Endothelial cell of hepatic sinusoid (primary cell): Measurements from ENCODE around the gene VWA1.
"Not testable (repeated sequence)": the region's sequence is repeated elsewhere in the genome, so short reads cannot be mapped to it uniquely, and the experiment has no call there.

Source experiments
- in situ Hi-C: cut with HindIII; loops from 2 replicates; pipeline ENCODE4 v1.10.0; 2017; ENCODE audit warnings: low sequenced_read_pairs

The VWA1 gene

GRCh38 chr1:1434824-1435105, 725 bp upstream of the VWA1 start:
- in situ Hi-C loops = no loop called here

DNA sequence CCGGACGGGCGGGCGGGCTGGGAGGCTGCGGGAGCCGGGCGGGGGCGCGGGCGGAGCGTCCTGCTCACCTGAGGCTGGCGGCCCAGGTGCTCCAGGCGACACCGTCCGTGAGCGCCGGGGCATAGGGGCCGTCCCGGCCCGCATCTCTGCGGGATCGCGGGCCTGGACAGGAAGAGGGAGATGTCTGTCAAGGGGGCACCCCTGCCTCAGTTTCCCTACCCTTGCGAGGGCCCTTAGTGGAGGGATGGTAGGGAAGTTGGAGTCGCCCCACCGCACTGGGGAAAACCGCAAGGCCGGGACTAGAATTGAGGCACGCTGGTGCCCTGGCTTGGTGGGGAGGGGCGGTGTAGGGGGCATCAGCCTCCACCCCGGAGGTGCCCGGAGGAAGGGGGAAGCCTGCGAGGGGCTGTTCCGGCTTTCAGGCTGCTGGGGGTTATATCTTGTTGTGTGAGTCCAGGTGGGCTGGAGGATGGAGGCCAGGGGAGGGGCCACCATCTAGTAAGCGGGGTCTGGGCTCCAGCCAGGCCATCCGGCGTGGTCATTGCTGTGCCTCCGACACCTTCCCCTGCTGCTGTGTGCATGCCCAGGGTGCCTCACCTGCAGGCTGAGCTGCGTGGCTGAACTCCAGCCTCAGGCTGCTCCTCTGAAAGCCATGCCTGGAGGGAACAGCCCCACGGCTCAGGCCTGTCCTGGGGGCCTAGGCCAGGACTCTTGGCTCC, 580 bp downstream of the VWA1 start:
- in situ Hi-C loops = no loop called here

DNA sequence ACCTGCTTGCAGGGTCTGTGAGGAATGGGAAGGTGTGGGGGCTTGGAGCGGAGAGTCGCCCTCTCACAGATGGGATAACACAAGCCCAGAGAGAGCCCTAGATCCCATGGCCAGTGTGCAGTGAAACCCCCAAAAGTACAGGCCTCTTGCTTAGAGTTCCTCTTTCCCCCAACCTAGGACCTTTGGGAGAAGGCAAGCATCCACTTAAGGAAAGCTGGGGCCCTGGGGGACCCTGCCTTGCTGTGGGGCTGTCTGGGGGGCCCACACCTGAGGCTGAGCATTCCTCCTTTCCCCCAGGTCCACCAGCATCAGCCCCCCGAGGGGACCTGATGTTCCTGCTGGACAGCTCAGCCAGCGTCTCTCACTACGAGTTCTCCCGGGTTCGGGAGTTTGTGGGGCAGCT, 1.1 kb downstream of the VWA1 start:
- in situ Hi-C loops = no loop called here

GRCh38 chr1:1437033-1437903, 1.8 kb downstream of the VWA1 start:
- in situ Hi-C loops = no loop called here

GRCh38 chr1:1437904-1438376, 2.5 kb downstream of the VWA1 start:
- in situ Hi-C loops = no loop called here

DNA sequence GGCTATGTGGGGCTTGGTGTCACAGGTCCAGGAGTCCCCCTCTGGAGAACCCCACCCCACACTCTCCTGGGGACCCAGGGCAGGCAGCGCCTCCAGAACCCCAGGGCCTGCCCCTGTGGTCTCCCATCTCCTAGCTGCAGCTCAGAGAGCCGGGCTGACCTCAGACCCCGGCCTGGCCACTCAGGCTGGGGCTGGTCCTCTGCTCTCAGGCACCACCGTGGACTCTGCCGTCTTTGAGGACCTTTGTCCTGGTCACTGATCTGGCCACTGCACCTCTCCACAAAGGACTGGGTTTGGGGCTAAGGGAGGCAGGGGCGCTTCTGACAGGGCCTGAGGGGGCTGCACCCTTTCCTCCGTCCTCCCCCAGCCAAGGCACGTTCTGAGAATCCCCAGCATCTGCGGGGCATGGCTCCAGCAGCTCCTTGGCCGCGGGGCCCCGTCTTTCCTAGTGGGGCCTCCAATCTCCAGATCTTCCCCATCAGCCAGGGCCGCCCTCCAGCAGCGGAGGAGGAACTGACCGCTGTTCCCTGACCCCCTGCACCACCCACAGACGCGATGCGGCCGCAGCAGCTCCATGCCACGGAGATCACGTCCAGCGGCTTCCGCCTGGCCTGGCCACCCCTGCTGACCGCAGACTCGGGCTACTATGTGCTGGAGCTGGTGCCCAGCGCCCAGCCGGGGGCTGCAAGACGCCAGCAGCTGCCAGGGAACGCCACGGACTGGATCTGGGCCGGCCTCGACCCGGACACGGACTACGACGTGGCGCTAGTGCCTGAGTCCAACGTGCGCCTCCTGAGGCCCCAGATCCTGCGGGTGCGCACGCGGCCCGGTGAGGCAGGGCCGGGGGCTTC, 3.3 kb downstream of the VWA1 start:
- in situ Hi-C loops = no loop called here

GRCh38 chr1:1439546-1440261, 4.2 kb downstream of the VWA1 start:
- in situ Hi-C loops = no loop called here

DNA sequence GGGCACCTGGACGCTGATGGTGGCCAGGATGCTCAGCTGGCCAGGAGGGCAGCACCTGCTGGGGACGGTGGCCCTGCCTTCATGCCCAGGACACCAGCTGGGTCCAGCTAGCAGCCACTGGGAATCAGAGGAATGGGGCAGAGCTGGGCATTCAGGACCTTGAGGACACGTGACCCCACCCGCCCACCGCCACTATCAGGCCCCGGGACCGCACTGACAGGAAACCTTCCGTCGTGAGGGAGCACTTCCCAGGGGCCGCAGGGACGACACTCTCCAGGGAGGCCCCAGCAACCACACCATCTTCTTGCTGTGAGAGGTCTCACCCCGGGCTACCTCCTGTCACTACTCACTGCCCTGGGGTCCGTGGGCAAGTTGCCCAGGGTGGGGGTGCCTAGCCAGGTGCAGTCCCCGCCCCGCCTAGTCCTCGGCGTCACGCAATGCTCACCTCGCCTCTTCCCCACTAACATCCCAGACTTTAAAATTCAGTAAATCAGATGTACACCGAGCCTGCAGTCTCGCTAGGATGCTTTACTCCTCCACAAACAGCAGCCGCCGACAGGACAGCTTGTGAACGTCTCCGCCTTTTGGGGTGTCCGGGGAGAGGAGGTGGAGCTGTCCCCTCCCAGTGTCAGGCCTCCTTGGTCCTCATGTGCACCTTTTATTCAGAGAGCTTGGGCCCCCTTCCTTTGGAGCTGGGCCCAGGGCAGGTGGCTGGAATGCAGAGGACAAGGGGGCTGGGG, 4.9 kb downstream of the VWA1 start:
- in situ Hi-C loops = no loop called here

DNA sequence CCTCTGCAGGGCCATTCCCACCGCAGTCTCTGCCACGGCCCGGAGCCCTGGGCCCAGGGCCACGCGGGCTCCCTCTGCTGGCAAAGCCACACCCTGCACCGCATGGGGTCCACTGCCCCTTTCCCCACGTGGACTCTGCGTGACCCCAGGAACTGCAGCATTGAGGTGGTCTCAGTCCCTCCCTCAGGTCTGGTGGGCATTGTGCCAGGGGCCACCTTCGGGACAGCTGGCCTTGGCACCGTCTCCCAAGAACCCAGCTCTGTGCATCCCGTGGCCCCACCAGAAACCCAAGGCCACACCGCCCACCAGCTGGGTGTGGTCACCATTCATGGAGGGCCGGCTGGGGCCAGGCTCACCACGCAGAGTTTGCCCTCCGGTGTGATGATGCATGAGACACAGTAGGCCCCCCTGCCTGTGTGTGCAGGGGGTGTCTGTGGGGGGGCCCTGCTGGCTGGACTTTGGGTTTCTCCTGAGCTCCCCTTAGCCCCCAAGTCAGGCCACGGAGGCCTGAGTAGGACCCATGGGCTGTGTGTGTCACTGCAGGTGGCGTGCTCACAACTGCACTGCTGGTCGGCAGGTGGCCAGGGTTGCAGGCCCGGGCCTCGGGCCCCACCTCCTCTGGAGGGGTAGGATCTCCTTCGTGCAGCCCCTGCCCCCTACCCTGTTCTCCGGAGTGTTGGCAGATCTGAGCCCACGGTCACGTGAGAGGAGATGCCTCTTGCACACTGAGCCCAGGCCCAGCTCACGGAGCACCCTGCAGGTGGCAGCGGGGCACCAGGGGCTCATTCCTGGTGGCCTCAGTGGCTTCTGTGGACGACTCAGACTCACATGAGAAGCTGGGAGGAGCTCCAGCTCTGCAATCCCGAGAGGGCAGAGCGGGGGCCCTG, 5.8 kb downstream of the VWA1 start:
- in situ Hi-C loops = no loop called here

GRCh38 chr1:1442069-1442770, 6.7 kb downstream of the VWA1 start:
- in situ Hi-C loops = no loop called here

- in situ Hi-C loops = not testable (repeated sequence)
Measured at GRCh38 chr1:1446631-1447030, 11.1 kb downstream of the VWA1 start.

DNA sequence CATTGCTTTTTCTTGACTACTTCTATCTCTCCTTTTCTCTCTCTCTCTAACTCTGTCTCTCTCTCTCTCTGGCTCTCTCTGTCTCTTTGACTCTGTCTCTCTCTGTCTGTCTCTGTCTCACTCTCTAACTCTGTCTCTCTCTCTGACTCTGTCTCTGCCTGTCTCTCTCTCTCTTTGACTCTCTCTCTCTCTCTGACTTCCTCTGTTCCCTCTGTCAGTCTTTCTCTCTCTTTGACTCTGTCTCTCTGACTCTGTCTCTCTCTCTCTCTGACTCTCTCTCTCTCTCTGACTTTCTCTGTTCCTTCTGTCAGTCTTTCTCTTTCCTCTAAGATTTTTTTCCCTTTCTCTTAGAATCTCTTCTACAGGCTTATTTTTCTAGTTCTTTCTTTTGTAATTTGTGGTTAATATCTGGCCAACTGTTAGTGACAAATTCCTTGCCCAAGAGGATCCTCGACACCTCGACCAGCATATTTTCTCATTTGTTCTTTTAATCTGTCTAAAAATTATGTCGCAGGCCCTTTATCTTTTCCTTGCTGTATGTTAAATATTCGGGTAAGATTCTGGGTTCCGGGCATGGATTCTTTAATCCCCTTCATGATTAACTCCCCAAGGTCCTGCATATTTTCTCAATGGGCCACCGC, 13.7 kb downstream of the VWA1 start, which contains the start of gene ATAD3C:
Gene ATAD3C, plus strand, starts transcription at position 591 of the 641 bp plus-strand sequence. CDS start 995 bp downstream, outside the sequence.
- in situ Hi-C loops = no loop called here

DNA sequence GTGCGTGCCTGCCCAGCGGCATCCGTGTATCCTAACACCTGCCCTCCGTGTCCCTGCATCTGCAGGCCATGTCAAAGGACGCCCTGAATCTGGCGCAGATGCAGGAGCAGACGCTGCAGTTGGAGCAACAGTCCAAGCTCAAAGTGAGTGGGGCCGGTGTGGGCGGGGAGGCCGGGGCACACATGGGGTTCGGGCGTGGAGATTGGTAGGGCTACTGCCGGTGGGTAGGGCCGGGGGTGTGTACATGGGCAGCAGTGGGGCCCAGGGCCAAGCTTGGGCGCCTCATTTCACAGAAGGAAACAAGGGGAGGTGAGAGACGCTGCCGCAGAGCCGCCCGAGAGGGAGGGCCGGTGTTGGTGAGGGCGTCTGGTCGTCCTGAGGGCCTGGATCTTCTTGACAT, 15.1 kb downstream of the VWA1 start:
- in situ Hi-C loops = loop anchor here (5.0 kb wide), 1 partner anchor 78 kb away; no protein-coding TSS in a partner anchor

GRCh38 chr1:1451696-1452364, 16.3 kb downstream of the VWA1 start:
- in situ Hi-C loops = loop anchor here (5.0 kb wide), 1 partner anchor 80 kb away; no protein-coding TSS in a partner anchor

DNA sequence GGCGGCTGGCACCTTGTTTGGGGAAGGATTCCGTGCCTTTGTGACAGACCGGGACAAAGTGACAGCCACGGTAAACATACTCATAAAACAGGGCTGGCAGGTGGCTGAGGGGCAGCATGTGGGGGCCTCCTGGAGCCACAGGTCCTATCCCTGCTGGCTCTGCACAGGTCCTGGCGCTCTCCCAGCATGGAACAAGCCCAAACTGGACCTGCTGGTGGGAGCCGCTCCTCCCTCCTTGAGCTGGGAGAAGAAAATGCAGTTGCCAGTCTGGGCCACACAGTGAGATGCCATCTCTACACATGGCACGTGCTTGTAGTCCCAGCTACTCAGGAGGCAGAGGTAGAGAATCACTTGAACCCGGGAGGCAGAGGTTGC, 16.9 kb downstream of the VWA1 start:
- in situ Hi-C loops = loop anchor here (5.0 kb wide), 1 partner anchor 80 kb away; no protein-coding TSS in a partner anchor

DNA sequence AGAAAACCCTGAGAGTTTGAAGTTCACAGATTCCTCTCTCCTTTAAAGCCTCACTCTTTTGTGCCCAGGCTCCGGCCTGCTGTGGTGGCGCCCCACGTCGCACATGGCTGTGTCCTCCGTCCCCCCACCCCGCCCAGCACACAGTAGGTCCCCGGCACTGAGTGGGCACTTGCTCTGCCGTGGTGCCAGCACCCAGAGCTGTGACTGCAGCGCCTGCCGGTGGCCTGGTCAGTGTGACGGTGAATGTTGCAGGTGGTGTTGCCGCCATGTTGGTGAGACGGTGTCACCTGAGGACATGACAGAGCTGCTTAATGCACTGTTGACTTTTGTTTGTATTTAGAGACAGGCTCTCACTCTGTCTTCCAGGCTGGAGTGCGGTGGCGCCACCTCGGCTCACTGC, 17.4 kb downstream of the VWA1 start:
- in situ Hi-C loops = loop anchor here (5.0 kb wide), 1 partner anchor 81 kb away; no protein-coding TSS in a partner anchor
